Endodermal cell (in vitro differentiated cells): ENCODE measurements around the gene DGLUCY. TPM values are rescaled to one million over a fixed set of nuclear protein-coding genes. Genes with fewer than 3 reads are reported as not detected.
"Not testable (repeated sequence)": the region's sequence is repeated elsewhere in the genome, so short reads cannot be mapped to it uniquely, and the experiment has no call there.

ENCODE experiments used
- DNase-seq: peaks from one replicate; pipeline ENCODE4 v3.0.0-alpha.2; 2017
- H3K27ac ChIP-seq: 2 replicates; pipeline ENCODE4 v1.5.1; 2013; ENCODE audit warnings: mild to moderate bottlenecking, low read depth, low read length, moderate library complexity
- H3K27me3 ChIP-seq: 2 replicates; pipeline ENCODE4 v1.6.1; 2013; ENCODE audit warnings: mild to moderate bottlenecking, low read length, moderate library complexity; ENCODE audit not compliant: insufficient read depth, control insufficient read depth, poor library complexity, severe bottlenecking
- H3K36me3 ChIP-seq: 2 replicates; pipeline ENCODE4 v1.7.0; 2013; ENCODE audit warnings: mild to moderate bottlenecking, low read length, moderate library complexity; ENCODE audit not compliant: control insufficient read depth, insufficient read depth
- H3K4me1 ChIP-seq: one replicate; pipeline ENCODE4 v1.7.0; 2013; ENCODE audit warnings: low read length; ENCODE audit not compliant: control insufficient read depth, insufficient read depth
- H3K4me3 ChIP-seq: 2 replicates; pipeline ENCODE4 v1.5.1; 2013; ENCODE audit warnings: mild to moderate bottlenecking, low read length, moderate library complexity
- H3K9ac ChIP-seq: 2 replicates; pipeline ENCODE4 v1.6.1; 2013; ENCODE audit warnings: mild to moderate bottlenecking, low read length, moderate library complexity; ENCODE audit not compliant: poor library complexity, severe bottlenecking; ENCODE audit errors: extremely low read depth
- H3K9me3 ChIP-seq: 2 replicates; pipeline ENCODE4 v1.6.1; 2013; ENCODE audit warnings: mild to moderate bottlenecking, low read length, moderate library complexity; ENCODE audit not compliant: control insufficient read depth
- H3K27ac Mint-ChIP-seq: 2 replicates; pipeline ENCODE4 v1.8.0; 2020; ENCODE audit warnings: mixed read lengths
- H3K27me3 Mint-ChIP-seq: 2 replicates; pipeline ENCODE4 v1.8.0; 2021; ENCODE audit warnings: mild to moderate bottlenecking, mixed read lengths; ENCODE audit not compliant: insufficient read depth
- H3K36me3 Mint-ChIP-seq: 2 replicates; pipeline ENCODE4 v1.8.0; 2020; ENCODE audit warnings: low read depth, mixed read lengths
- H3K4me1 Mint-ChIP-seq: 2 replicates; pipeline ENCODE4 v1.8.0; 2020; ENCODE audit warnings: mixed read lengths
- H3K4me3 Mint-ChIP-seq: 2 replicates; pipeline ENCODE4 v1.8.0; 2020; ENCODE audit warnings: mild to moderate bottlenecking, moderate library complexity, mixed read lengths
- H3K9me3 Mint-ChIP-seq: 2 replicates; pipeline ENCODE4 v1.8.0; 2020; ENCODE audit warnings: mild to moderate bottlenecking, mixed read lengths
- CTCF ChIP-seq: fragments of 200-600 bp; sonication (generic); conservative IDR thresholded peaks from 2 replicates; pipeline ENCODE4 v1.5.0; 2021; ENCODE audit warnings: antibody characterized with exemption, mild to moderate bottlenecking
- WGBS, 2 experiments: methylation state at CpG; one replicate each; pipeline versions ENCODE4 v1.1.5 to v1.1.7; 2013; ENCODE audit warnings: missing lambda C conversion rate in 2 of 2, mixed read lengths in 1 of 2; ENCODE audit not compliant: insufficient coverage in 1 of 2, insufficient read length in 1 of 2; 5-methylcytosine and 5-hydroxymethylcytosine counted together
- total RNA-seq, 2 donors: library from RNA; stranded (reverse); fragmentation: NEBNext Ultra II Directional in 1 of 2; extraction: Animal tissue kit (Norgen Biotek cat#: 25700) in 1 of 2; gene quantifications; 2 replicates in 1 of 2; 3 replicates in 1 of 2; pipeline ENCODE4 v1.2.1, GENCODE V29; 2021

DGLUCY gene
- total RNA-seq, 2 donors from 2014 or later = 26.7 to 33.9 TPM

DNA sequence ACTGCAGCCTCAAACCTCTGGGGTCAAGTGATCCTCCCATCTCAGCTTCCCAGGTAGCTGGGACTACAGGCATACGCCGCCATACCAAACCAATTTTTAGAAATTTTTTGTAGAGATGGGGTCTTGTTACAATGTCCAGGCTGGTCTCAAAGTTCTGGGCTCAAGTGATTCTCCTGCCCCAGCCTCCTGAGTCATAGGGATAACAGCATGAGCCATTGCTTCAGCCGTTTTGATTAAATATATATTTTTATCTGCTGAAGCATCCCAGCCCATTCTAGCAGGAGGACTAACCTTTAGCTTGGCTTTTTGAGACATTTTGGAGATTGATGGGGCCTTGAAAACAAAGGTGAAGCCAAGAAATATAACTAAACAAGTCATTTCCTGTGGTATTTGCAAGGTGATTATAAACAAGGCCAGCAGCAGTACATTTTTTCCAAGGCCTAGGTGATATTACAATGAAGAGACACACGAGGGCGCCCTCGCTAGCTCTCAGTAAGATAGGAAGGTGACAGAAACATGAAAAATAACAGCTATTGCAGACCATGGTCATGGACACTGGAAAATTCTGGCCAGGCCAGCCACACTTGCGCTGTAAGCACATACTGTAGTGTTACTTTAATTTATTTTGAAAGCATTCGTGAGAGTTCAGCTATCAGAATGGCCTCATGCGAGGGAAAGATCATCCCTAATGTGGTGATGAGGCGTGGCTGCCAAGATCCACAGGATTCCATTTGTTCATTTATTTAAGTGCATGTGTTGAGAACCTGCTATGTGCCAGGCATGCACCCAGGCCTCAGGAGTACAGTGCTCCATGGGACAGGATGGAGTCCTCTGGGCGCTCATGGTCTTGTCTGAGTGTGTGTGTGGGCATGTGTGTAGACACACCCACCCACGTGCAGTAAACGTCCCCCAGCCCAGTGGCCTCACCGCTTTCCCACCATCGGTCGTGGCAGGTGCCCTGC is 63.5 kb downstream of the DGLUCY start:
- WGBS, 2 experiments = 70 to 72% methylated on average over 13 to 16 of the region's 16 CpGs
- peak; percentile 79 for DNase-seq
- Histone ChIP-seq H3K9me3 (no peaks in the 10 kb centered on the region), H3K9ac (no peak overlapping the region), H3K4me1 (peaks cover 3% of the 10 kb centered on the region), H3K36me3 (peaks cover 4% of the 10 kb centered on the region), H3K27ac (no peak overlapping the region), H3K4me3 (no peak overlapping the region), H3K27me3 (no peaks in the 10 kb centered on the region)
- Mint-ChIP-seq H3K4me3 (no peak overlapping the region), H3K27ac (peak overlapping the region; percentile 22), H3K4me1 (peaks cover 2% of the 10 kb centered on the region), H3K9me3 (no peaks in the 10 kb centered on the region), H3K27me3 (no peaks in the 10 kb centered on the region), H3K36me3 (peaks cover 17% of the 10 kb centered on the region)
- TF ChIP-seq CTCF = peak; percentile 90

GRCh38 chr14:91180611-91181010 is 66.7 kb downstream of the DGLUCY start:
- Mint-ChIP-seq H3K4me3 (no peak overlapping the region), H3K4me1 (no peaks in the 10 kb centered on the region), H3K36me3 (peaks cover 24% of the 10 kb centered on the region), H3K27ac (no peak overlapping the region), H3K9me3 (no peaks in the 10 kb centered on the region), H3K27me3 (no peaks in the 10 kb centered on the region)
- DNase-seq = no peak
- Histone ChIP-seq H3K4me3 (no peak overlapping the region), H3K27ac (no peak overlapping the region), H3K4me1 (no peaks in the 10 kb centered on the region), H3K9me3 (no peaks in the 10 kb centered on the region), H3K27me3 (no peaks in the 10 kb centered on the region), H3K36me3 (peaks cover 4% of the 10 kb centered on the region), H3K9ac (no peak overlapping the region)
- TF ChIP-seq CTCF = no peak
- 91 to 100% methylated on average over 1 to 2 of the region's 2 CpGs for WGBS, 2 experiments

GRCh38 chr14:91182753-91183152 is 68.9 kb downstream of the DGLUCY start:
- not testable (repeated sequence) for H3K4me1 ChIP-seq, H3K9ac ChIP-seq, H3K27ac ChIP-seq, H3K4me3 Mint-ChIP-seq, H3K4me3 ChIP-seq, H3K4me1 Mint-ChIP-seq, H3K9me3 Mint-ChIP-seq, DNase-seq, H3K9me3 ChIP-seq, H3K27ac Mint-ChIP-seq, H3K27me3 ChIP-seq, H3K36me3 ChIP-seq, H3K27me3 Mint-ChIP-seq
- H3K36me3 Mint-ChIP-seq = peaks cover 26% of the 10 kb centered on the region
- 94 to 100% methylated on average over 1 to 3 of the region's 3 CpGs for WGBS, 2 experiments
